K562 treated with DMSO at 1 percent for 4 hours (cell line): ENCODE measurements around the gene PSMB2. TPM values are rescaled to one million over a fixed set of nuclear protein-coding genes. Genes with fewer than 3 reads are reported as not detected.

Source experiments
- total RNA-seq: library from RNA; unstranded; fragments of 300-600 nt; gene quantifications from 2 replicates; pipeline ENCODE4 v1.2.3, GENCODE V29; 2022; ENCODE audit not compliant: insufficient read depth

Gene PSMB2
- 83.7 and 87.9 TPM in 2 replicates for total RNA-seq

DNA sequence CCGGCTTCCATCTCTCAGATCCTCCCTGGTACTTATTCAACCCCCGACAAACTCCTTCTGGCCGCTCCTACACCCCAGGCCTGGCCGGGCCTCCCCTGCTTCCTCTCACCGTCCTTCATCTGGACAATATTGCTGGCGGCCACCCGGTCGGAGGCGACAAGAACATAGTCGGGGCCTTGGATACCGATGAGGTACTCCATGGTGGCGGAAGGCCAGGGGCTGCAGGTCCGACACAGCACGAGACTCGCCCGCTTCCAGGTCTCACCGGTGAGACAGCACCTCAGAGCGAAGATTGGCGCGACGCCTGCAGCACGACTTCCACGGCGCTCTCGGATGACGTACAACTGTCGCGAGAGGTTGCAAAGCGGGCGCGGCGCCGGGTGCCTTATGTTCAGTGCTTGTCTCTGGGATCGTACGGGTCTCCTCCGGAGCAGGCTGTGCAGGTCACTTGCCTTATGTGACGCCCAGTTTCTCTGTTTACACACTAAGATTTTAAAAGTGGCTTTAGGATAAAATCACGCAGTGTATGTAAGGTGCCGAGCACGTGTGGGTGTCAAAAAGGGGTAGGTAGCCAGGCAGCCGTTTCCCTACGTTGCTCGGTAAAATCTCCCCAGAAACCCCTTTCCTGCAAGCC lies at the start of gene PSMB2:
Gene PSMB2, minus strand, starts transcription at position 294 of the 634 bp plus-strand sequence. Its CDS starts 94 bp downstream, at position 200.

DNA sequence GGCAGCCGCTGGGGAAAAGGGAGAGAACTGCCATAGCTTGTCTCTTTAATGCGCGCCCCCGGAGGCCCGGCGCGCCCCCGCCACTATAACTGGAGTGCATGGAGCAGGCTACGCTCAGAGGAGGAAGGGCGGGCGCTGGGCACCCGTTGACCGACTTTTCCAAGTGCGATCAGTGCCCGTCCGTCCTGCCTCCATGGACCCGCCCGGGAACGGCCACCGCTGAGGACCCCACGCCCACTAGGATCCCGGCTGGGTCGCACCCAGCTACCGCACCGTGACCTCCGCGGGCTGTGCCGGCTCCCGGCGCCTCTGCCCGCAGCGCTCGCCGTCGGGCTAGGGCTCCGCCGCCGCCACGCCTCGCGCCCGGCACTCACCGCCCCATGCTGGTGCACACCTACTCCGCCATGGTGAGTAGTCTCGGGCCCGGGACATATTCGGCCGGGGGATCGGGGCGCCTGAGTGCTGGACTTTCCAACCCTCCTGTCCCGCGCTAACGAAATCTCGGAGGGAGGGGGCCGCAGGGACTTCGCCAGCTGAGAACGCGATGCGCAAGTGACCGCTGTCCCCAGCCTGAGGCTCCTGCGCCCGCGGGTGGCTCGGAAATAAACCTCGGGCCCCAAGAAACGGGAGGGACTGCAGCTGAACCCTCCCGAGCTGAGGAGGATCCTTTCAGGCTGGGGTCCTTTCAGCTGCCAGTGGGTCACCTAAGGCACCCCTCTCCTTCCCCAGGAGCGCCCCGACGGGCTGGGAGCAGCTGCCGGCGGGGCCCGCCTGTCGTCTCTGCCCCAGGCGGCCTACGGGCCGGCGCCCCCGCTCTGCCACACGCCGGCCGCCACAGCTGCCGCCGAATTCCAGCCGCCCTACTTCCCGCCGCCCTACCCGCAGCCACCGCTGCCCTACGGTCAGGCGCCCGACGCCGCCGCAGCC lies 67.9 kb downstream of the PSMB2 start, which contains the start of gene TFAP2E:
Gene TFAP2E, plus strand, starts transcription at position 117 of the 927 bp plus-strand sequence. Its CDS starts 264 bp downstream, at position 381.

GRCh38 chr1:35557611-35558373 lies 83.5 kb downstream of the PSMB2 start, which contains the start of gene NCDN:
Gene NCDN (plus strand): TSS chr1:35557799. CDS start chr1:35558191, 392 bp downstream.

DNA sequence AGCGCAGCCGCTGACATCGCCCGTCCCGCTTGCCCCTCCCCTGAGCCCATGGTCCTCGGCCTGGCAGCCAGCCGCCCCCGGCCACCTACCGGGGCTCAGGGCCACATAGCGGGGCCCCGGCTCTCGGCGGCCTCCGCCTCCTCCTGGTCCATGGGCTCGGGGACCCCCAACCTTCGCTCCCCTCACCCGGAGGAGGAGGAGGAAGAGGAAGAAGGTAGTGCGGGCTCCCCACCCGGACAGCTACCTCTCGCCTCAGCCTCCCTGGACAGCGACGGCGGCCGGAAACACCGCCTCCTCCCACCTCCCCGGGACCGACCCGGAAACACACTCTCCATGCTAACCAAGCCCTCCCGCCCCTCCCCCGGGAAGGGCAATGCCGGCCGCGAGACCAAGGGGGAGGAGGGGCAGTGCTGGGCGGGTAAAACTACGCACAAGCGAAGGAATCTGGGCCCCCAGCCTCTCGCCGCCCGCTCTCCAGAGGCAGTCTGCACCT lies 84.2 kb downstream of the PSMB2 start, which contains the start of gene KIAA0319L:
Gene KIAA0319L, minus strand, starts transcription at position 286 of the 493 bp plus-strand sequence. CDS start 2,912 bp downstream, outside the sequence.

Other genes starting within 250 kb of the PSMB2 start
- 46.9 and 53.1 TPM in 2 replicates for gene KIAA0319L, start 84.1 kb downstream of the PSMB2 start, total RNA-seq
- gene NCDN, start 83.7 kb downstream of the PSMB2 start, total RNA-seq: 23.3 and 29.4 TPM in 2 replicates
- 0.38 TPM in 1 of 2 replicates, not detected in the other for gene TFAP2E, start 68.2 kb downstream of the PSMB2 start, total RNA-seq
- gene C1orf216, start 77.4 kb upstream of the PSMB2 start, total RNA-seq: 16.1 and 17.4 TPM in 2 replicates
- gene CLSPN, start 128.5 kb upstream of the PSMB2 start, total RNA-seq: 29.1 and 33.4 TPM in 2 replicates
- 4.7 and 7.0 TPM in 2 replicates for gene AGO4, start 166.5 kb upstream of the PSMB2 start, total RNA-seq
- 9.2 and 9.4 TPM in 2 replicates for gene AGO1, start 241.7 kb upstream of the PSMB2 start, total RNA-seq